ENCODE data around the gene VEZT. TPM values are rescaled to one million over a fixed set of nuclear protein-coding genes. Genes with fewer than 3 reads are reported as not detected.

Gene VEZT
- total and polyA plus RNA-seq, 10 of the 15 experiments (the other 5 are each of a cell fraction or from before 2014, with no cell fraction given), result 32.8 to 134 (median 66.2) TPM

GRCh38 chr12:95201056-95201670 lies 16.4 kb upstream of the VEZT start:
- POLR2A ChIA-PET, result interaction anchor here (0.5 to 4.5 kb wide), 6 partner anchors 9 to 561 kb away, joined by 3 to 21 read pairs (median 6); partner anchors contain the start of genes FGD6 and VEZT
- intact Hi-C loops (cut with micrococcal nuclease; ENCODE audit: unreplicated experiment) (loop anchor here (2.0 kb wide), 1 partner anchor 16 kb away; the partner anchor contains the start of genes FGD6 and VEZT), in situ Hi-C loops (cut with MboI) (no loop called here)
- Histone ChIP-seq H3K79me2 (ENCODE audit: control insufficient read depth, insufficient read depth, low read length) (peaks cover 8% of the 10 kb centered on the region), H3K27me3 (replicated peaks in 1 of 2; ENCODE audit: control insufficient read depth in 2 of 2, insufficient read depth in 2 of 2, low read length in 1 of 2) (no peaks in the 10 kb centered on the region), H2AFZ (ENCODE audit: control insufficient read depth, low read depth, low read length) (no peak overlapping the region; the same call in 1 of the 2 replicates), H3K4me1 (ENCODE audit: control insufficient read depth, insufficient read depth, low read length) (peaks cover 51% of the 10 kb centered on the region), H3K36me3 (ENCODE audit: control insufficient read depth in 2 of 2, insufficient read depth in 2 of 2, low read length in 1 of 2) (no peaks in the 10 kb centered on the region), H3K27ac (ENCODE audit: control insufficient read depth, insufficient read depth) (peak overlapping the region; percentile 45), H3K4me2 (ENCODE audit: control insufficient read depth, insufficient read depth) (peak overlapping the region; percentile 53), H3K4me3 (no peak overlapping the region), H4K20me1 (ENCODE audit: control insufficient read depth, insufficient read depth) (no peaks in the 10 kb centered on the region), H3K9me3 (replicated peaks; ENCODE audit: control insufficient read depth, insufficient read depth, low read length) (no peaks in the 10 kb centered on the region; the same call in 1 of the 3 replicates), H3K9ac (ENCODE audit: control insufficient read depth, insufficient read depth, low read length) (no peak overlapping the region)
- no TSS peak for BruUV-seq (replicated peaks)
- SMC1A ChIA-PET (ENCODE audit: uncharacterized antibody, unreplicated experiment), result interaction anchor here (0.9 to 6.2 kb wide), 3 partner anchors 10 to 15 kb away, joined by 3 to 43 read pairs (median 21); partner anchors contain the start of genes FGD6 and VEZT
- TF ChIP-seq ZNF687 (IDR thresholded peaks at IDR 0.05) (no peak), USF1 (IDR thresholded peaks at IDR 0.05; ENCODE audit: borderline replicate concordance, extremely low read length, insufficient read depth, low read depth, low read length) (no peak), EED (IDR thresholded peaks at IDR 0.05; ENCODE audit: low read depth) (peak; percentile 39; the same call in 1 of the 2 replicates), PRDM15 (CRISPR knock-in tag; IDR thresholded peaks at IDR 0.05) (no peak), SKIL (IDR thresholded peaks at IDR 0.05; ENCODE audit: low read depth, poor library complexity, severe bottlenecking) (no peak), RBBP5 (conservative IDR thresholded peaks at IDR 0.05) (no peak), IRF5 (IDR thresholded peaks at IDR 0.05; ENCODE audit: borderline replicate concordance) (no peak), ZNF207 (IDR thresholded peaks at IDR 0.05; ENCODE audit: borderline replicate concordance) (no peak), MEF2B (IDR thresholded peaks at IDR 0.05; ENCODE audit: partially characterized antibody, poor library complexity, severe bottlenecking) (no peak)
- RAD21 ChIA-PET (ENCODE audit: unreplicated experiment), result interaction anchor here (5.2 kb wide), 1 partner anchor 14 kb away, joined by 38 read pairs; the partner anchor contains the start of genes FGD6 and VEZT
- DNase-seq (ENCODE audit: low read depth, low spot score), result no peak
- ATAC-seq, result no peak
- no peak for FAIRE-seq
- CTCF ChIA-PET, result interaction anchor here (1.2 to 2.5 kb wide), 3 partner anchors 10 to 16 kb away, joined by 3 to 6 read pairs (median 4); partner anchors contain the start of genes FGD6 and VEZT
- WGBS (ENCODE audit: insufficient coverage, insufficient replicate concordance, low lambda C conversion rate, missing lambda C conversion rate), result 59% methylated on average over 4 of the region's 4 CpGs
